GM23248 (cell line): ENCODE results near the gene RBM27.

Source experiments
- EZH2 ChIP-seq: fragments of 200-600 bp; sonication (generic); IDR thresholded peaks from 2 replicates; pipeline ENCODE4 v1.6.1; 2018; ENCODE audit warnings: antibody characterized with exemption, mild to moderate bottlenecking; ENCODE audit not compliant: insufficient read depth, poor library complexity, severe bottlenecking
- EZH2phosphoT487 ChIP-seq: fragments of 200-600 bp; sonication (generic); IDR thresholded peaks from 2 replicates; pipeline ENCODE4 v1.6.1; 2018; ENCODE audit warnings: antibody characterized with exemption, moderate library complexity, mild to moderate bottlenecking, low read depth; ENCODE audit not compliant: insufficient read depth

DNA sequence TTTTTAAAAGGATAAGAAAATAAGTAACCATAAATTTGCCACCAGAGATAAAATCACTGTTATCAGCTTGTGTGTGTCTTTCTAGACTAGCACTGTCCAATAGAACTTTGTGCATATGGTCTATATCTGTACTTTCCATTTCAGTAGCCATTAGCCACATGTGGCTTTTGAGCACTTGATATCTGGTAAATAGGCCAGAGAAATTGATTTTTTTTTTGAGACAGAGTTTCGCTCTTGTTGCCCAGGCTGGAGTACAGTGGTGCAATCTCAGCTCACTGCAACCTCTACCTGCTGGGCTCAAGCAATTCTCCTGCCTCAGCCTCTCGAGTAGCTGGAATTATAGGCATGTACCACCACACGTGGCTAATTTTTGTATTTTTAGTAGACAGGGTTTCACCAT, 17.8 kb downstream of the RBM27 start:
- no peak for TF ChIP-seq EZH2phosphoT487
- TF ChIP-seq EZH2: no peak
